C4-2B (cell line): ENCODE data around the gene SCN8A.

Source experiments
- H3K27ac ChIP-seq: fragments of 450-650 bp; 2 replicates; pipeline ENCODE4 v1.5.1; 2017
- CTCF ChIP-seq: fragments of 450-650 bp; conservative IDR thresholded peaks from 2 replicates; pipeline ENCODE4 v1.5.1; 2017; ENCODE audit warnings: mild to moderate bottlenecking
- ZFX ChIP-seq: fragments of 450-650 bp; IDR thresholded peaks from 2 replicates; pipeline ENCODE4 v1.6.1; 2017

The SCN8A gene

GRCh38 chr12:51740536-51740935, 149.5 kb downstream of the SCN8A start:
- no peak overlapping the region for H3K27ac ChIP-seq
- no peak for TF ChIP-seq CTCF
- no peak for TF ChIP-seq ZFX

GRCh38 chr12:51744235-51744634, 153.2 kb downstream of the SCN8A start:
- TF ChIP-seq CTCF (no peak), ZFX (no peak)
- no peak overlapping the region for H3K27ac ChIP-seq

GRCh38 chr12:51744957-51745356, 153.9 kb downstream of the SCN8A start:
- no peak overlapping the region for H3K27ac ChIP-seq
- TF ChIP-seq ZFX (no peak), CTCF (no peak)

- no peak for TF ChIP-seq CTCF
- TF ChIP-seq ZFX: no peak
Measured at GRCh38 chr12:51746416-51746815, 155.4 kb downstream of the SCN8A start.

GRCh38 chr12:51748235-51748634, 157.2 kb downstream of the SCN8A start:
- H3K27ac ChIP-seq: no peak overlapping the region
- TF ChIP-seq CTCF (no peak), ZFX (no peak)

More at GRCh38 chr12:51746416-51746815, 155.4 kb downstream of the SCN8A start:
- no peak overlapping the region for H3K27ac ChIP-seq

- no peak overlapping the region for H3K27ac ChIP-seq
- no peak for TF ChIP-seq ZFX
- no peak for TF ChIP-seq CTCF
Measured at GRCh38 chr12:51749206-51749985, 158.4 kb downstream of the SCN8A start.

- no peak overlapping the region for H3K27ac ChIP-seq
- TF ChIP-seq CTCF: no peak
- TF ChIP-seq ZFX: no peak
Measured at GRCh38 chr12:51749986-51750317, 158.9 kb downstream of the SCN8A start.
